Endothelial cell of umbilical vein (primary cell): ENCODE results near the gene CDCA5. TPM values are rescaled to one million over a fixed set of nuclear protein-coding genes. Genes with fewer than 3 reads are reported as not detected.

ENCODE experiments used
- BruUV-seq: library from RNA; stranded (reverse); fragments of 400-500 nt; replicated peaks from 2 replicates; lab custom pipeline; 2021; lab: Mats Ljungman, UMichigan
- CTCF ChIA-PET: fragments of 300-600, 350-600 bp; sonication (Branson Sonifier 250); formaldehyde crosslinking; loops from one replicate; lab custom pipeline; 2021; ENCODE audit warnings: antibody characterized with exemption, inconsistent platforms; lab: Charles Lee
- POLR2A ChIA-PET: fragments of 300-600, 350-600 bp; sonication (Branson Sonifier 250); formaldehyde crosslinking; loops from one replicate; lab custom pipeline; 2021; ENCODE audit warnings: antibody characterized with exemption, inconsistent platforms; lab: Charles Lee
- DNase-seq: peaks from one replicate; pipeline ENCODE4 v3.0.0-alpha.2; 2011; ENCODE audit warnings: low read depth, low spot score
- FAIRE-seq: peaks from 2 replicates; lab custom pipeline; 2011; peaks lifted over from hg19 to GRCh38; lab: Jason Lieb, UNC
- H2AFZ ChIP-seq: 2 replicates; pipeline ENCODE4 v1.6.0; 2012; ENCODE audit warnings: low read depth, low read length, control low read depth, inconsistent platforms
- H3K27ac ChIP-seq: 2 replicates; pipeline ENCODE4 v1.5.1; 2011; ENCODE audit warnings: low read depth, mild to moderate bottlenecking, control low read depth, low read length, moderate library complexity; ENCODE audit not compliant: insufficient read depth
- H3K27me3 ChIP-seq, 2 experiments: 2 replicates each; pipeline versions ENCODE4 v1.6.0 to v1.6.1; 2011; ENCODE audit warnings: low read length in 2 of 2, mixed read lengths in 1 of 2; ENCODE audit not compliant: control insufficient read depth in 2 of 2, insufficient read depth in 2 of 2
- H3K36me3 ChIP-seq, 2 experiments: 2 replicates in 1 of 2; 3 replicates in 1 of 2; pipeline ENCODE4 v1.5.1; 2011; ENCODE audit warnings: low read length in 2 of 2, mild to moderate bottlenecking in 1 of 2, moderate library complexity in 1 of 2; ENCODE audit not compliant: control insufficient read depth in 2 of 2, insufficient read depth in 2 of 2; ENCODE audit errors: extremely low read depth in 1 of 2
- H3K4me1 ChIP-seq: 3 replicates; pipeline ENCODE4 v1.5.1; 2011; ENCODE audit warnings: mild to moderate bottlenecking, low read length; ENCODE audit not compliant: control insufficient read depth, insufficient read depth; ENCODE audit errors: extremely low read depth
- H3K4me2 ChIP-seq: 2 replicates; pipeline ENCODE4 v1.6.1; 2011; ENCODE audit warnings: low read length, control low read depth, mixed read lengths; ENCODE audit not compliant: insufficient read depth
- H3K4me3 ChIP-seq, 3 experiments: fragments of 200-600 bp in 1 of 3; sonication (generic), shearing (Covaris generic) in 1 of 3; replicated peaks in 1 of 3; 2 replicates each; pipeline ENCODE4 v1.5.1; 2011 to 2016; ENCODE audit warnings: control low read depth in 3 of 3, low read length in 3 of 3, mild to moderate bottlenecking in 2 of 3, inconsistent platforms in 1 of 3, low read depth in 1 of 3, moderate library complexity in 1 of 3; ENCODE audit not compliant: insufficient read depth in 1 of 3
- H3K79me2 ChIP-seq: 2 replicates; pipeline ENCODE4 v1.6.0; 2012; ENCODE audit warnings: low read length, inconsistent platforms; ENCODE audit not compliant: control insufficient read depth, insufficient read depth
- H3K9ac ChIP-seq: replicated peaks from 2 replicates; pipeline ENCODE3; 2011; ENCODE audit warnings: low read length, control low read depth; ENCODE audit not compliant: insufficient read depth; ENCODE audit errors: extremely low read depth
- H3K9me1 ChIP-seq: replicated peaks from 3 replicates; pipeline ENCODE4 v1.6.0; 2011; ENCODE audit warnings: mild to moderate bottlenecking, low read length; ENCODE audit not compliant: control insufficient read depth, insufficient read depth; ENCODE audit errors: extremely low read depth
- H3K9me3 ChIP-seq: replicated peaks from 2 replicates; pipeline ENCODE4 v1.5.1; 2012; ENCODE audit warnings: low read length, inconsistent platforms; ENCODE audit not compliant: control insufficient read depth, insufficient read depth
- H4K20me1 ChIP-seq: replicated peaks from 2 replicates; pipeline ENCODE3; 2011; ENCODE audit warnings: mild to moderate bottlenecking, low read length; ENCODE audit not compliant: control insufficient read depth, insufficient read depth; ENCODE audit errors: extremely low read depth
- CTCF ChIP-seq, 2 donors: IDR thresholded peaks; 1 replicate in 1 of 2; 2 replicates in 1 of 2; pipeline ENCODE4 v1.5.1; 2011; ENCODE audit warnings: low read length in 2 of 2, mild to moderate bottlenecking in 2 of 2, moderate library complexity in 2 of 2, control low read depth in 1 of 2, inconsistent platforms in 1 of 2, low read depth in 1 of 2; ENCODE audit not compliant: insufficient read depth in 1 of 2; ENCODE audit errors: extremely low read depth in 1 of 2
- EZH2 ChIP-seq: IDR thresholded peaks from 2 replicates; pipeline ENCODE4 v1.6.1; 2012; ENCODE audit warnings: borderline replicate concordance, low read depth, mild to moderate bottlenecking, moderate library complexity, low read length, inconsistent platforms; ENCODE audit not compliant: severe bottlenecking
- FOS ChIP-seq: IDR thresholded peaks from 2 replicates; pipeline ENCODE4 v1.6.1; 2011; ENCODE audit warnings: mild to moderate bottlenecking, low read length, moderate library complexity, borderline replicate concordance; ENCODE audit not compliant: insufficient read depth
- GATA2 ChIP-seq: IDR thresholded peaks from 2 replicates; pipeline ENCODE4 v1.7.0; 2011; ENCODE audit warnings: low read depth, mild to moderate bottlenecking, moderate library complexity, mixed read lengths, low read length; ENCODE audit not compliant: insufficient read length, insufficient read depth
- JUN ChIP-seq: IDR thresholded peaks from 2 replicates; pipeline ENCODE4 v1.6.1; 2011; ENCODE audit warnings: borderline replicate concordance, low read depth; ENCODE audit not compliant: insufficient read length, insufficient read depth
- MAX ChIP-seq: IDR thresholded peaks from 2 replicates; pipeline ENCODE4 v1.6.1; 2011; ENCODE audit not compliant: insufficient read depth, insufficient read length
- MYC ChIP-seq: IDR thresholded peaks from one replicate; pipeline ENCODE4 v1.6.1; 2011; ENCODE audit warnings: mild to moderate bottlenecking, low read depth, low read length
- POLR2A ChIP-seq: IDR thresholded peaks from 2 replicates; pipeline ENCODE4 v1.6.1; 2012; ENCODE audit warnings: low read depth, mild to moderate bottlenecking, control low read depth, low read length
- POLR2AphosphoS5 ChIP-seq: IDR thresholded peaks from 2 replicates; pipeline ENCODE4 v1.6.1; 2012; ENCODE audit warnings: low read depth, mild to moderate bottlenecking, control low read depth, low read length, moderate library complexity; ENCODE audit not compliant: insufficient read depth
- dilution Hi-C: fragments of 300-500 bp; cut with MboI; formaldehyde crosslinking; loops from one replicate; pipeline ENCODE4 v1.15.0; 2019; ENCODE audit warnings: low sequenced_read_pairs; ENCODE audit not compliant: extremely low pct_ligation_motif_present
- intact Hi-C: fragments of 100-400 bp; cut with micrococcal nuclease; formaldehyde crosslinking; loops from one replicate; pipeline ENCODE4 v1.10.0; 2022
- polyA plus RNA-seq, 4 experiments: library from polyadenylated mRNA; depleted of rRNA in 3 of 4; stranded (reverse) in 3 of 4; unstranded in 1 of 4; fragments of >200 nt; gene quantifications; 2 replicates each; pipeline versions ENCODE4 v1.2.1 to v1.2.3, GENCODE V29; 2011 to 2012; ENCODE audit warnings: missing spikeins in 1 of 4
- total RNA-seq: library from RNA; stranded (reverse); gene quantifications from 2 replicates; pipeline ENCODE4 v1.2.3, GENCODE V29; 2021

CDCA5 gene
- total and polyA plus RNA-seq, 2 donors (not counting 3 experiments of a cell fraction or from before 2014, with no cell fraction given) = 16.4 to 35.7 TPM

GRCh38 chr11:65067446-65067845, 16.4 kb downstream of the CDCA5 start:
- Histone ChIP-seq H3K4me1 (no peaks in the 10 kb centered on the region), H4K20me1 (no peaks in the 10 kb centered on the region), H3K9me3 (no peaks in the 10 kb centered on the region), H3K27ac (no peak overlapping the region), H3K9ac (no peak overlapping the region), H3K9me1 (no peaks in the 10 kb centered on the region), H2AFZ (no peak overlapping the region), H3K4me3 (no peak overlapping the region), H3K4me2 (no peak overlapping the region), H3K79me2 (no peaks in the 10 kb centered on the region), H3K36me3 (no peaks in the 10 kb centered on the region), H3K27me3 (no peaks in the 10 kb centered on the region)
- no peak for FAIRE-seq
- dilution Hi-C loops = no loop called here
- CTCF ChIA-PET = interaction anchor here (1.0 kb wide), 1 partner anchor 9 kb away, joined by 3 read pairs; the partner anchor contains the start of gene NAALADL1
- intact Hi-C loops = no loop called here
- no TSS peak for BruUV-seq
- TF ChIP-seq FOS (no peak), JUN (no peak), CTCF (IDR thresholded peaks at IDR 0.05; ENCODE audit: extremely low read depth in 1 of 2, insufficient read depth in 1 of 2, low read depth in 1 of 2, low read length in 2 of 2) (no peak), EZH2 (no peak), MAX (no peak), MYC (no peak), GATA2 (no peak), POLR2AphosphoS5 (no peak), POLR2A (no peak)
- POLR2A ChIA-PET = no interaction called here
- DNase-seq = no peak
